ENCODE measurements around the gene FBXO22. TPM values are rescaled to one million over a fixed set of nuclear protein-coding genes. Genes with fewer than 3 reads are reported as not detected.

The FBXO22 gene
- polyA plus RNA-seq, 1 of the 3 experiments (the other 2 are of a cell fraction): 34.8 TPM

- Histone ChIP-seq H3K9me2 (no peaks in the 10 kb centered on the region), H3K27ac (ENCODE audit: low read depth in 2 of 2, low read length in 1 of 2) (no peak overlapping the region), H3K36me3 (replicated peaks in 1 of 2; ENCODE audit: control insufficient read depth in 1 of 2, insufficient read depth in 2 of 2, low read length in 1 of 2) (peaks cover 19 to 49% of the 10 kb centered on the region in 2 experiments), H3F3A (replicated peaks; ENCODE audit: insufficient read depth) (peaks cover 3% of the 10 kb centered on the region), H3K9me3 (no peaks in the 10 kb centered on the region), H3K27me3 (ENCODE audit: insufficient read depth) (no peaks in the 10 kb centered on the region), H2AFZ (ENCODE audit: low read depth) (no peak overlapping the region), H3K4me1 (ENCODE audit: control insufficient read depth in 1 of 2, insufficient read depth in 2 of 2, low read depth in 1 of 2, low read length in 1 of 2) (no peaks in the 10 kb centered on the region; a peak in 1 of 4 replicates), H4K20me1 (ENCODE audit: insufficient read depth) (peaks cover 12% of the 10 kb centered on the region), H3K79me2 (ENCODE audit: insufficient read depth) (peaks cover 87% of the 10 kb centered on the region), H3K4me3 (ENCODE audit: low read depth in 2 of 2, low read length in 1 of 2) (no peak overlapping the region), H3K9ac (no peak overlapping the region), H3K4me2 (no peak overlapping the region)
- POLR2A ChIA-PET: no interaction called here
- CTCF ChIA-PET: no interaction called here
- 89% methylated on average over 6 of the region's 6 CpGs for WGBS (ENCODE audit: low lambda C conversion rate)
- TF ChIP-seq RFX5 (IDR thresholded peaks at IDR 0.05; ENCODE audit: low read length): no peak
- TF ChIP-seq ZBTB33 (IDR thresholded peaks at IDR 0.05; ENCODE audit: borderline replicate concordance, low read depth): no peak
- no peak for TF ChIP-seq SMC3 (IDR thresholded peaks at IDR 0.05; ENCODE audit: low read depth, low read length)
- no peak for TF ChIP-seq ELF1 (IDR thresholded peaks at IDR 0.05)
- TF ChIP-seq GATA2 (CRISPR knock-in tag; IDR thresholded peaks at IDR 0.05): no peak
- no peak for DNase-seq
These were observed 41.8 kb upstream of the FBXO22 start for GRCh38 chr15:75861750-75862402.

- H3K9me3 ChIP-seq: no peaks in the 10 kb centered on the region
- H3K4me2 ChIP-seq: no peak overlapping the region
- H3K27me3 ChIP-seq (ENCODE audit: insufficient read depth): no peaks in the 10 kb centered on the region
- 100% methylated on average over 1 of the region's 1 CpG for WGBS (ENCODE audit: low lambda C conversion rate)
- H3K9me2 ChIP-seq: no peaks in the 10 kb centered on the region
- ChIA-PET CTCF (no interaction called here), POLR2A (interaction anchor here (0.6 kb wide), 1 partner anchor 190 kb away, joined by 6 read pairs; no protein-coding TSS in a partner anchor)
- no peak overlapping the region for H3K9ac ChIP-seq
- no peak overlapping the region for H2AFZ ChIP-seq (ENCODE audit: low read depth)
- no peak for DNase-seq
- peaks cover 19% of the 10 kb centered on the region for H4K20me1 ChIP-seq (ENCODE audit: insufficient read depth)
- peaks cover 14 to 51% of the 10 kb centered on the region in 2 experiments for H3K36me3 ChIP-seq (replicated peaks in 1 of 2; ENCODE audit: control insufficient read depth in 1 of 2, insufficient read depth in 2 of 2, low read length in 1 of 2)
- H3K27ac ChIP-seq (ENCODE audit: low read depth in 2 of 2, low read length in 1 of 2): no peak overlapping the region
- H3F3A ChIP-seq (replicated peaks; ENCODE audit: insufficient read depth): peaks cover 3% of the 10 kb centered on the region
- no peaks in the 10 kb centered on the region; a peak in 2 of 4 replicates for H3K4me1 ChIP-seq (ENCODE audit: control insufficient read depth in 1 of 2, insufficient read depth in 2 of 2, low read depth in 1 of 2, low read length in 1 of 2)
- TF ChIP-seq JUND (IDR thresholded peaks at IDR 0.05) (no peak), EZH2phosphoT487 (IDR thresholded peaks at IDR 0.05; ENCODE audit: borderline replicate concordance, low read depth) (no peak), CHD2 (IDR thresholded peaks at IDR 0.05; ENCODE audit: low read length, partially characterized antibody) (no peak)
- H3K4me3 ChIP-seq (ENCODE audit: low read depth in 2 of 2, low read length in 1 of 2): no peak overlapping the region
- H3K79me2 ChIP-seq (ENCODE audit: insufficient read depth): peaks cover 89% of the 10 kb centered on the region
These were observed 40.9 kb upstream of the FBXO22 start for GRCh38 chr15:75862796-75863195.

Data from SK-N-SH (cell line).